Sigmoid colon (tissue), 7 donors: Measurements from ENCODE around the gene BRD2. TPM values are rescaled to one million over a fixed set of nuclear protein-coding genes. Genes with fewer than 3 reads are reported as not detected.

ENCODE experiments used
- DNase-seq: peaks from one replicate; pipeline ENCODE4 v3.0.0-alpha.2; 2019
- H3K27ac ChIP-seq, 4 donors: fragments of 200-600 bp; sonication (generic); one replicate each; pipeline ENCODE4 v1.5.1; 2016 to 2019; ENCODE audit warnings: mild to moderate bottlenecking in 1 of 4
- H3K27me3 ChIP-seq, 3 donors: fragments of 200-600 bp; sonication (generic); one replicate each; pipeline ENCODE4 v1.5.1; 2019; ENCODE audit warnings: mild to moderate bottlenecking in 1 of 3
- H3K36me3 ChIP-seq, 4 donors: fragments of 200-600 bp; sonication (generic); one replicate each; pipeline ENCODE4 v1.5.1; 2016 to 2019
- H3K4me1 ChIP-seq, 4 donors: fragments of 200-600 bp; sonication (generic); one replicate each; pipeline ENCODE4 v1.5.1; 2017 to 2019
- H3K4me3 ChIP-seq, 4 donors: fragments of 200-600 bp; sonication (generic); one replicate each; pipeline ENCODE4 v1.5.1; 2017 to 2019; ENCODE audit warnings: mild to moderate bottlenecking in 2 of 4, moderate library complexity in 1 of 4
- H3K9me3 ChIP-seq, 4 donors: fragments of 200-600 bp in 3 of 4; sonication (generic) in 3 of 4; one replicate each; pipeline versions ENCODE4 v1.5.1 to v1.6.1; 2013 to 2019
- EP300 ChIP-seq, 4 donors: sonication (generic); formaldehyde crosslinking; IDR thresholded peaks; one replicate each; pipeline ENCODE4 v1.6.1; 2017; ENCODE audit warnings: antibody characterized with exemption in 4 of 4
- POLR2A ChIP-seq, 2 donors: fragments of 450-650 bp; IDR thresholded peaks; one replicate each; pipeline ENCODE4 v1.6.1; 2016; ENCODE audit warnings: antibody characterized with exemption in 2 of 2, mild to moderate bottlenecking in 2 of 2, moderate library complexity in 2 of 2
- POLR2AphosphoS5 ChIP-seq, 4 donors: sonication (generic); formaldehyde crosslinking; IDR thresholded peaks; one replicate each; pipeline ENCODE4 v1.6.1; 2017; ENCODE audit warnings: antibody characterized with exemption in 4 of 4
- WGBS, 2 donors: extraction: QIAGEN DNeasy Blood & Tissue Kit; methylation state at CpG; one replicate each; pipeline ENCODE4 v1.1.7; 2013; 5-methylcytosine and 5-hydroxymethylcytosine counted together
- intact Hi-C: fragments of 100-400 bp; cut with DNase I; formaldehyde crosslinking; loops from one replicate; pipeline ENCODE4 v1.15.1; 2023
- polyA plus RNA-seq, 3 donors: library from polyadenylated mRNA; stranded (reverse); fragments of 200-250 nt; gene quantifications; one replicate each; pipeline ENCODE4 v1.2.3, GENCODE V29; 2013
- total RNA-seq, 4 donors: library from RNA; depleted of rRNA; stranded (reverse); fragments of >200 nt; gene quantifications; one replicate each; pipeline ENCODE4 v1.1.0, GENCODE V29; 2016
- TF ChIP-seq, protein P1 (sequence below), 4 experiments: fragments of 450-650 bp in 3 of 4; fragments of 200-600 bp in 1 of 4; IDR thresholded peaks; one replicate each; pipeline ENCODE4 v1.5.1; 2016 to 2019; ENCODE audit warnings: antibody characterized with exemption in 4 of 4, mild to moderate bottlenecking in 3 of 4, moderate library complexity in 2 of 4
- donor health status: healthy with polysubstance abuse.
- donor health status: Bipolar disorder and iron deficiency.
- donor health status: healthy.

The BRD2 gene
- total and polyA plus RNA-seq, 7 donors, result 60.6 to 135 (median 84.2) TPM

DNA sequence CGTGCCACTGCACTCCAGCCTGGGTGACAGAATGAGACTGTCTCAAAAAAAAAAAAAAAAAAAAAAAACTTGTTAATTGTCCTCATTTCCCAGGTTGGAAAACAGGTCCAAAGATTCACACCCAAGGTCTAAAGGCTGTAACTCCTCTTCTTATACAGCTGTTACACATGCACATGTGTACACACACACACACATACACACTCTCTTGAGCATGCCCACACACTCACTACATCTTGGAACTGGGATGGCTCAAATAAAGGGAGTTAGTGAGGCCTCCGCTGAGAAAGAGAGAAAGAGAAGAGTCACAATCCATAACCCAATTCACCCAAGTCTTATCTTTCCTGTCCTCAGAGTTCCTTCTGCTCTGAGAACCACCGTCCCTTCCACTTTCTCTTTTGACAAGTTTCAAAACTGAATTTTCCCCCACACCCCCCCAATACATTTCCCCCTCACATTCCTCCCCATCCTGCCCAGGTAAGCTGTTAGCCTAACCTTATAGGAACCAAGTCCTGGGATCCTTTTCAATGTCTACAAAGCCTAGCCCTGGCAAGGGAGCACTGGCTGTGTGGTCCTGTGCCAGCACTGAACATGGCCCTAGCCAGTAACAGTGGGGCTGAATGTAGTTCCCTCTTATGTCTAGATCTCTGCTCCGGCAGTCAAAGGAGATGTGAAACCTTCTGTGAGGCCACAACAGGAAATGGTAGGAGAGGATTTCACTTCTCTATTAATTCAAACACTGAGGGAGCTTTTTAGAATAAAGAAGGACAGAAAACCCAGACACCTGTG is 24.3 kb upstream of the BRD2 start:
- Histone ChIP-seq H3K9me3 (no peaks in the 10 kb centered on the region), H3K27me3 (no peaks in the 10 kb centered on the region), H3K36me3 (no peaks in the 10 kb centered on the region), H3K27ac (peak overlapping the region in 3 of 4 donors; percentile 5 to 33 (median 8)), H3K4me1 (peaks cover 0 to 6% (median 3%) of the 10 kb centered on the region in 4 donors), H3K4me3 (peak overlapping the region in 1 of 4 donors; percentile 7)
- no peak for DNase-seq
- intact Hi-C loops, result no loop called here
- whole genome bisulfite sequencing, 2 donors, result 51 to 81% methylated on average over 4 of the region's 4 CpGs
- TF ChIP-seq POLR2AphosphoS5 (IDR thresholded peaks at IDR 0.05) (peak in 2 of 4 donors; percentile 21 to 51), EP300 (IDR thresholded peaks at IDR 0.05) (no peak)
- TF ChIP-seq, protein P1, sequence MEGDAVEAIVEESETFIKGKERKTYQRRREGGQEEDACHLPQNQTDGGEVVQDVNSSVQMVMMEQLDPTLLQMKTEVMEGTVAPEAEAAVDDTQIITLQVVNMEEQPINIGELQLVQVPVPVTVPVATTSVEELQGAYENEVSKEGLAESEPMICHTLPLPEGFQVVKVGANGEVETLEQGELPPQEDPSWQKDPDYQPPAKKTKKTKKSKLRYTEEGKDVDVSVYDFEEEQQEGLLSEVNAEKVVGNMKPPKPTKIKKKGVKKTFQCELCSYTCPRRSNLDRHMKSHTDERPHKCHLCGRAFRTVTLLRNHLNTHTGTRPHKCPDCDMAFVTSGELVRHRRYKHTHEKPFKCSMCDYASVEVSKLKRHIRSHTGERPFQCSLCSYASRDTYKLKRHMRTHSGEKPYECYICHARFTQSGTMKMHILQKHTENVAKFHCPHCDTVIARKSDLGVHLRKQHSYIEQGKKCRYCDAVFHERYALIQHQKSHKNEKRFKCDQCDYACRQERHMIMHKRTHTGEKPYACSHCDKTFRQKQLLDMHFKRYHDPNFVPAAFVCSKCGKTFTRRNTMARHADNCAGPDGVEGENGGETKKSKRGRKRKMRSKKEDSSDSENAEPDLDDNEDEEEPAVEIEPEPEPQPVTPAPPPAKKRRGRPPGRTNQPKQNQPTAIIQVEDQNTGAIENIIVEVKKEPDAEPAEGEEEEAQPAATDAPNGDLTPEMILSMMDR (IDR thresholded peaks at IDR 0.05), result no peak

DNA sequence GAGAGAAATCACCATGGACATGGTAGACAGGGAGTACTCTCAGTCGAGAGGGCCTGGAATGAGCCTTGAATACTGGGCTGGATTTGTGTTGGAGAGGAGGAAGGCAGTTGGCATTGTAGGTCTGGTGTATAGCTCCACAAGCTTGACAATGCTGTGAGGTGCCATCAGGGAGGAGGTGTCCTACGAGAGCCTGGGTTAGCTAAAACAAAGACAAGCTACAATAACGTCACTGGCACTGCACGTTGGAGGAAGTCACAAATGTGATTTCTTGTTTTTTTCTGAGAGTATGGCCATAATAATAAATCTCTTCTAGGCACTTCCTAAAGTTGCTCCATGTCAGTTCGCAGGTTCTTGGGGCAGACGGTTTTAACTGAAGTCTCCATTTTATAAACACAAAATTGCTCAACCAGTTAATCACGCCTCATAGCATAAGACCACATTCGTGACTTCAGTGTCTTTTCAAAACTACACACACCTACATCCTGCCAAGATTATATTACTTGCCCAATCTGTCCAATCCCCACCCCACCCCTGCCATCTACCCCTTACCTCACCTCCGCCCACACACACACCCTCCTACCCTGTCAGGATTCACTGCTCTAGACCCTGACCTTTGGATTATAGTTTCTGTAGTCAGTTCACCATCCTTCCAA is 23.2 kb upstream of the BRD2 start:
- no peak overlapping the region for H3K4me3 ChIP-seq
- H3K9me3 ChIP-seq, result no peaks in the 10 kb centered on the region
- TF ChIP-seq POLR2A (IDR thresholded peaks at IDR 0.05) (no peak), POLR2AphosphoS5 (IDR thresholded peaks at IDR 0.05) (no peak), EP300 (IDR thresholded peaks at IDR 0.05) (no peak)
- TF ChIP-seq, protein P1 (IDR thresholded peaks at IDR 0.05), result no peak
- DNase-seq, result no peak
- H3K4me1 ChIP-seq, result peaks cover 0 to 6% (median 3%) of the 10 kb centered on the region in 4 donors
- H3K27ac ChIP-seq, result peak overlapping the region in 3 of 4 donors; percentile 8 to 33 (median 29)
- H3K27me3 ChIP-seq, result no peaks in the 10 kb centered on the region
- intact Hi-C loops, result no loop called here
- no peaks in the 10 kb centered on the region for H3K36me3 ChIP-seq
- 19 to 34% methylated on average over 9 of the region's 9 CpGs for WGBS, 2 donors

DNA sequence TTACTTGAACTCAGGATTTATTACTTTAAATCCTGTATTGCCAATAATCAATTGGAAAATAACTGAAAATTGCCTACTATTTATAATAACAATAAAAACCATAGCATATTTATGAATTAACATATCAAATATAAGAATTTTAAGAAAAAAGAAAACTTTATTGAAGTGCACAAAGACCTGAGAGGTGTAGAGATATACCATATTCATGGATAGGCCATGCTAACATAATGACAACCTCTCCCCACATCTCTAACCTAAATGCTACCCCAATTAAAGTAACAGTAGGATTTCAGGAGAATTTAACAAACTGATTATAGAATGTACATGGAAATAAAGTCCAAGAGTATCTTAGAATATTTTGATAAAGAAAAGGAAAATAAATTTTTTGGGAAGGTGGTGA is 22.4 kb upstream of the BRD2 start:
- Histone ChIP-seq H3K27ac (no peak overlapping the region), H3K4me1 (no peaks in the 10 kb centered on the region), H3K9me3 (no peaks in the 10 kb centered on the region), H3K4me3 (no peak overlapping the region), H3K27me3 (no peaks in the 10 kb centered on the region), H3K36me3 (no peaks in the 10 kb centered on the region)
- no peak for DNase-seq
- TF ChIP-seq, protein P1 (IDR thresholded peaks at IDR 0.05), result no peak
- TF ChIP-seq EP300 (IDR thresholded peaks at IDR 0.05) (no peak), POLR2A (IDR thresholded peaks at IDR 0.05) (no peak), POLR2AphosphoS5 (IDR thresholded peaks at IDR 0.05) (no peak)
- intact Hi-C loops, result no loop called here

DNA sequence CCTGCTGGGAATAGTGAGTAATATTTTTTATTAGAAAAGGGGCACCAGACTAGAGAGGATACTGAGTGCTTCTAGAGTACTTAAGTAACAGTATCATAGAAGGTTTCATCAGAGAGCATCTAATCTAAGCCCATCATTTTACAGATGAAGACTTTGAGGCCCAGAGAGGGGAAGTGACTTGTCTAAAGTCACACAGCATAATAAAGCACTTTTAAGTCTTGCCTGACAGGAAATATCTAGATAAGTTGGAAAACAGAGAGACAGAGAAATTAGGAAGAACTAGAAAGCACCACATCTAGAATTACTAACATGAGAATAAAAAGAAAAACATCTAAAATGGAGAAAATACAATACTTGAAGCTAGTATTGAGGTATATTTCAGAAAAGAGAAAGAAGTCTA is 21.5 kb upstream of the BRD2 start:
- intact Hi-C loops, result no loop called here
- DNase-seq, result no peak

More for the DNA sequence above, 21.5 kb upstream of the BRD2 start:
- Histone ChIP-seq H3K9me3 (no peaks in the 10 kb centered on the region), H3K27me3 (no peaks in the 10 kb centered on the region), H3K4me3 (no peak overlapping the region), H3K4me1 (no peaks in the 10 kb centered on the region), H3K36me3 (no peaks in the 10 kb centered on the region), H3K27ac (no peak overlapping the region)
- TF ChIP-seq, protein P1 (IDR thresholded peaks at IDR 0.05), result no peak
- TF ChIP-seq POLR2AphosphoS5 (IDR thresholded peaks at IDR 0.05), result no peak
- no peak for TF ChIP-seq POLR2A (IDR thresholded peaks at IDR 0.05)
- no peak for TF ChIP-seq EP300 (IDR thresholded peaks at IDR 0.05)
